ENCODE results near the gene LTBP3.
A peak's percentile ranks its signal among the peaks of the same experiment; 100 is the strongest.
"Not testable (repeated sequence)": the region's sequence is repeated elsewhere in the genome, so short reads cannot be mapped to it uniquely, and the experiment has no call there.

Gene LTBP3

DNA sequence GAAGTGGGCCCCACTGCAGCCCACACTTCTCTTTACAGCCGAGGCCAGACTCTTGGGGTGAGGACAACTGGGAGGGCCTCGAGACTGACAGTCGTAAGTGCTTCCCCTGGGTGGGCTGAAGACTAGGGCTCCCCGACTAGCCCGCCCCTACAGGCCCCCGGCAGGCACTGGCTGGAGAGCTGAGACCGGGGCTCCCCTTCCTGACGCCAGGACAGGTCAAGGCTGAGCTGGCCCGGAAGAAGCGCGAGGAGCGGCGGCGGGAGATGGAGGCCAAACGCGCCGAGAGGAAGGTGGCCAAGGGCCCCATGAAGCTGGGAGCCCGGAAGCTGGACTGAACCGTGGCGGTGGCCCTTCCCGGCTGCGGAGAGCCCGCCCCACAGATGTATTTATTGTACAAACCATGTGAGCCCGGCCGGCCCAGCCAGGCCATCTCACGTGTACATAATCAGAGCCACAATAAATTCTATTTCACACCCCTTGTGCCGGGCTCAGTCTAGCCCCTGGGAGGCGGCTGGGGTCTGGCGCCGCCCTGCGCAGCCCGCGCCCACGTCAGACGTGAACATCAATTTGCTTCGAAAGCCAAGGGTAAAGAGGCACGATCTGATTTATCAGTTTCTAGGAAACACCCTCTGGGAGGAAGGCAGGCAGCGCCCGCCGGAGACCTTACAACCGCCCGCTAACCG is 19.8 kb downstream of the LTBP3 start:
- DNase-seq (ENCODE audit: insufficient read length, low spot score) (no peak), FAIRE-seq (no peak)

DNA sequence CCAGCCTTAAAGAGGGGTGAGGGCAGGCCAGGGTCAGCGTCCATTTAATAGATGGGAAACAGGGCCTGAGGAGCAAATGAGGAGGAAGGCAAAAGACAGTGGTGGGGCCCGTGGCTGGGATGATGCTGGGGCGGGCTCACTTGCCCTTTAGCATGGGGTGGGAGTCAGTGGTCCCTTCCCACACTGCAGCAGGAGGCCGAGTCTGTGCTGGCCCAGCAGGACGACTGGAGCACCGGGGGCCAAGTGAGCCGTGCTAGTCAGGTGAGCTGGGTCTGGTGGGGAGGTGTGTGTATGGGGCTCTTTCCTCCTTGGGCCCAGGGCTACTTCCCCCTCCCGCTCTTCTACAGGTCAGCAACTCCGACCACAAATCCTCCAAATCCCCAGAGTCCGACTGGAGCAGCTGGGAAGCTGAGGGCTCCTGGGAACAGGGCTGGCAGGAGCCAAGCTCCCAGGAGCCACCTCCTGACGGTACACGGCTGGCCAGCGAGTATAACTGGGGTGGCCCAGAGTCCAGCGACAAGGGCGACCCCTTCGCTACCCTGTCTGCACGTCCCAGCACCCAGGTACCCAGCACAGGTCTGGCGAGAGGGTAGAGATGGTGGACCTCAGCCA is 20.4 kb downstream of the LTBP3 start:
- DNase-seq (ENCODE audit: insufficient read length, low spot score) = no peak
- FAIRE-seq = no peak

- FAIRE-seq (no peak), DNase-seq (ENCODE audit: insufficient read length, low spot score) (no peak)
Observed at GRCh38 chr11:65537296-65537597, 20.9 kb downstream of the LTBP3 start.

DNA sequence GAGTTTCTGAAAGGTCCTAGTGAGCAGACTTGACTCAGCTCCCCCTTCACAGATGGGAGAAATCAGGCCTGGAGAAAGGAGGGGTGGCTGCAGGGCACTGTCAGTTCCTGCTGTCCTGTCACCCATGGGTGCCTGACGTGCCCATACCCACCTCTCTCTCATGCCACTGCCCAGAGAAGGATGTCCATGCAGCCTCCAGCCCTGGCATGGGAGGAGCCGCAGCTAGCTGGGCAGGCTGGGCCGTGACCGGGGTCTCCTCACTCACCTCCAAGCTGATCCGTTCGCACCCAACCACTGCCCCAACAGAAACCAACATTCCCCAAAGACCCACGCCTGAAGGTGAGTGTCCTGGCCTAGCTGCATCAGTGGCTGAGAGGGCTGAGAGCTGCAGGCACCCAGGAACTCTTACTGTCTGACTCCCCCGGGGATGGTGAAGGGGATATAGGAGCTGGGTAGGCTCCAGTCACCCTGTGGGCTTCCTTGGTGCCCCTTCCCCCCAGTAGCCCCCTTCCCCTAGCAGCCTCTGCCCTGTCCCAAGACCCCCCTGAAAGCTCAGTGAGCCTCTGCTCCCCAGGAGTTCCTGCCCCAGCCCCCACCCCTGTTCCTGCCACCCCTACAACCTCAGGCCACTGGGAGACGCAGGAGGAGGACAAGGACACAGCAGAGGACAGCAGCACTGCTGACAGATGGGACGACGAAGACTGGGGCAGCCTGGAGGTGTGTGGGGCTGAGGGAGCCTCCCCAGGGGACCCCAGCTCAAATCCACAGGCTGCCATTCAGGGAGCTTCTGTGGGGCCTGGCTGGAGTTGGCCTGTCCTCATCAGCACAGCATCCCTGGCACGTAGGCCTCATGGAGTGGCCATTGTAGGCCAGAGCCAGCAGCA is 21.5 kb downstream of the LTBP3 start:
- DNase-seq (ENCODE audit: insufficient read length, low spot score) (no peak), FAIRE-seq (peak; percentile 83)

DNA sequence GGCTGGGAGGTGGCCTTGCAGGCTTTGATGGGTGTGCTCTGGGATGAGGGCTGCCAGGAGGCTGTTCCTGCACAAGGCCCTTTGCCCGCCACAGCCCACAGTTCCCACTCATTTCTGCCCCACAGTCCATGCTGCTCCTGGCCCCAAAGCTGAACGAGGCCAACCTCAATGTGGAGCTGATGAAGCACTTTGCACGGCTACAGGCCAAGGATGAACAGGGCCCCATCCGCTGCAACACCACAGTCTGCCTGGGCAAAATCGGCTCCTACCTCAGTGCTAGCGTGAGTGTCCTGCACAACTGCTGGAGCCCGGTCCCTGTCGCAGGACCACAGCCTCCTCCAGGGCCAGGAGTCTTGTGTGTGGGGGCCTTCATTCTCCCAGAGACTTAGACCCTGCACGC is 23.1 kb downstream of the LTBP3 start:
- no peak for FAIRE-seq
- no peak for DNase-seq (ENCODE audit: insufficient read length, low spot score)

DNA sequence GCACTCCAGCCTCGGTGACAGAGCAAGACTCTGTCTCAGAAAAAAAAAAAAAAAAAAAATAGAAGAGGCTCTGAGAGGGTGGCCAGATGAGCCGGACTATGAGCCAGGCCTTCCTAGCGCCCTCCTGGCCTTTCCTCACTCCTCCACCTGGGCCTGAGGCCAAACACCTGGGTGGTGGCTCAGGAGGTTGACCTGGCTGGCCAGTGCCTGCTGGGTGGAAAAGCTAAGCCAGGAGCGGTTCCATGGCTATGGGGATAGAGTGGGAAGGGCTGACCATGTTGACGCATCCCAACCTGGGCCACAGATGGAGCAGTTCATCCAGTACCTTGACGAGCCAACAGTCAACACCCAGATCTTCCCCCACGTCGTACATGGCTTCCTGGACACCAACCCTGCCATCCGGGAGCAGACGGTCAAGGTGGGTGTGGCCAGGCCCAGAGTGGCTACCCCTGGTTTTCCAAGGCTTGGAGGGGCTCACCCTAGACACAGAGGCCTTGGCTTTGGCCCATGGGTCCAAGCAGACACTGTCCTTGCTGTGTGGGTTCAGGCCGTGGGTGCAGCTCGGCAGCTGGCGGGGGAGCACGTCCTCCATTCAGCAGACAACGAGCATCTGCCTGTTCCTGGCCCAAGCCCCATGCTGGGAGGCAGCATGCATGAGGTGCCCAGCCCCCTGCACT is 25.6 kb downstream of the LTBP3 start:
- FAIRE-seq (peak; percentile 76), DNase-seq (ENCODE audit: insufficient read length, low spot score) (no peak)

DNA sequence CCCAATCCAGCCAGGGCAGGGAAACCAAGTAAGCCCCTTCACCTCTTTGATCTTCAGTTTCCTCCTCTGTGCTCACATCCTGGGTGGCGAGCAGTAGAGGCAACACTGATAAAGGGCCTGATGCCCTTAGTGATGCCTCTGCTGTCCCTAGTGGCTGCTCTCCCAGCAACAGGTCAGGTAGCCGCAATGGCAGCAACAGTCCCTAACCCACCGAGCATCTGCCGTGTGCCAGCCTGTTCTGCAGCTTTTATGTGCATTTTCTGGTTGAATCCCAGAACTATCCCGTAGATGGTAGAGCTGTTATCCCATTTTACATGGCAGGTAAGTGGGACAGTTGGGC is 28.0 kb downstream of the LTBP3 start:
- DNase-seq (ENCODE audit: insufficient read length, low spot score) (no peak), FAIRE-seq (peak; percentile 60)

- no peak for FAIRE-seq
- no peak for DNase-seq (ENCODE audit: insufficient read length, low spot score)
Observed at GRCh38 chr11:65529475-65530156, 28.5 kb downstream of the LTBP3 start.

DNA sequence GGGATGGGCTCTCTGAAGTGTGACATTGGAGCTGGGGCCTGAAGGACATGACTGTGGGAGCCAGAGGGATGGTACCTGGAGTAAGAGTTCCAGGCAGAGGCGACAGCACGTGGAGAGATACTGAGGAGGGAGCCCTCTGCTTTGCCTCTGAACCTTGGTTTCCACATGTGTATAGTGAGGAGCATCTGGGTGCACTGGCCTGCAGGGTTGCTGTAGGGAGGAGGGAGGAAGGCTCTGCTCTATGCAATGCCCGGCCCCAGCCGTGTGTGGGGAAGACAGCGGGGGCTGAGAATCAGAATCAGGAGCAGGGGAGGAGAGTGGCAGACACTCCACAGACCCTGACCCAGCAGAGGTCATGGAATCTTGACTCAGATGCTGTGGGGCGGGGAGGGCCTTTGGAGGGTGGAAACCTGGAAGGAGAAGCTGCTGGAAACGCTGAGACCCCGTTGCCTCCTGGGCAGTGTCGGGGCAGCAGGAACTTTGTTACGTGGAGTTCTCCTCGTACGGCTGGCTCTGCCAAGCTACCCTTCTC is 29.3 kb downstream of the LTBP3 start:
- FAIRE-seq = peak; percentile 54

DNA sequence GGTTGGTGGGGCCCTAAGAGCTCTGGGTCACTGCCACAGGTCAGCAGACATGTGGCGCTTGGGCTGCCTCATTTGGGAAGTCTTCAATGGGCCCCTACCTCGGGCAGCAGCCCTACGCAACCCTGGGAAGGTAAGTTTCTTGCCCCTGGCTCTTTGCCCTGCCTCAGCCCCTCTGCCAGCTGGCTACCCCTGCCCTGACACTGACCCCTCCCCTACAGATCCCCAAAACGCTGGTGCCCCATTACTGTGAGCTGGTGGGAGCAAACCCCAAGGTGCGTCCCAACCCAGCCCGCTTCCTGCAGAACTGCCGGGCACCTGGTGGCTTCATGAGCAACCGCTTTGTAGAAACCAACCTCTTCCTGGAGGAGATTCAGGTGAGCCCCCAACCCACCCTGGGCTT is 31.4 kb downstream of the LTBP3 start:
- DNase-seq (ENCODE audit: insufficient read length, low spot score) (no peak), FAIRE-seq (no peak)

More for the DNA sequence above, 29.3 kb downstream of the LTBP3 start:
- no peak for DNase-seq (ENCODE audit: insufficient read length, low spot score)

DNA sequence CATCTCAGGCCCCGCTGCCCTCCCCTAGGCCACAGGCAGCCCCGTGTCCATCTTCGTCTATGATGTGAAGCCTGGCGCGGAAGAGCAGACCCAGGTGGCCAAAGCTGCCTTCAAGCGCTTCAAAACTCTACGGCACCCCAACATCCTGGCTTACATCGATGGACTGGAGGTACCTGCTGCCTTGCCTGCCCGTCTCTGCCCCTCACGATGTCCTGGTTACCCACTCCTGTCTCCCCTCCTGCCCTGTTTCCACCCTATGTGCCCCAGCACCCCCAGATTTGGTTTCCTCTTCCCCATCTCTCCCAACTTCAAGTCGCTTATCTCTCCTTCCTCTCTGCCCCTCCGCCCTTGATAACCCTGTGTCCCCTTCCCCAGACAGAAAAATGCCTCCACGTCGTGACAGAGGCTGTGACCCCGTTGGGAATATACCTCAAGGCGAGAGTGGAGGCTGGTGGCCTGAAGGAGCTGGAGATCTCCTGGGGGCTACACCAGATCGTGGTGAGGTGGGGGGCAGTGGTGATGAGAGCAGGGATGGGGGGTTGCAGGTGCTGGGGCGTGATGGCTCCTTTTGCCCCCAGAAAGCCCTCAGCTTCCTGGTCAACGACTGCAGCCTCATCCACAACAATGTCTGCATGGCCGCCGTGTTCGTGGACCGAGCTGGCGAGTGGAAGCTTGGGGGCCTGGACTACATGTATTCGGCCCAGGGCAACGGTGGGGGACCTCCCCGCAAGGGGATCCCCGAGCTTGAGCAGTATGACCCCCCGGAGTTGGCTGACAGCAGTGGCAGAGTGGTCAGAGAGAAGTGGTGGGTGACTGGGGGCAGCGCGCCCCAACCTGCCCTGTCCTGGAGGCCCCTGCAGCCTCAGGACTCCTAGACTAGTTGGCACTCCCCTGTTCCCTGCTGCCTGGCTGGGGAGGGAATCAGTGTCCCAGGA is 32.3 kb downstream of the LTBP3 start:
- peak; percentile 30 for DNase-seq (ENCODE audit: insufficient read length, low spot score)
- FAIRE-seq = no peak

GRCh38 chr11:65524741-65525545 is 33.2 kb downstream of the LTBP3 start, which contains the start of gene SCYL1:
Gene SCYL1 (plus strand): TSS chr11:65525083. CDS start chr11:65525154, 71 bp downstream.
- peak; percentile 71 for DNase-seq (ENCODE audit: insufficient read length, low spot score)
- peak; percentile 57 for FAIRE-seq

GRCh38 chr11:65524014-65524740 is 34.0 kb downstream of the LTBP3 start:
- DNase-seq (ENCODE audit: insufficient read length, low spot score) (no peak), FAIRE-seq (no peak)

DNA sequence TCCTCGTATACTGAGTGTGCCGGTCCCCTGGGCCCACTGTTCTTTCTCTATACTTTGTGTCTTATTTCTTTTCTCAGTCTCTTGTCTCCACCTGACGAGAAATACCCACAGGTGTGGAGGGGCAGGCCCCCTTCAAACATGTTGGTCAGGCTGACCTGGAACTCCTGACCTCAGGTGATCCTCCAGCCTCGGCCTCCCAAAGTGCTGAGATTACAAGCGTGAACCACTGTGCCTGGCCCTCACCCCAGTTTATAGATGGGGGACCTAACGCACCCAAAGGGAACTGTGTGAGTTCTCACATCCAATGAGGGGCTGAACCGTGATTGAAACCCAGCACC is 34.6 kb downstream of the LTBP3 start:
- FAIRE-seq; DNase-seq (ENCODE audit: insufficient read length, low spot score): not testable (repeated sequence)

GRCh38 chr11:65522718-65523630 is 35.2 kb downstream of the LTBP3 start:
- not testable (repeated sequence) for DNase-seq (ENCODE audit: insufficient read length, low spot score); FAIRE-seq

- not testable (repeated sequence) for DNase-seq (ENCODE audit: insufficient read length, low spot score); FAIRE-seq
Observed at GRCh38 chr11:65521777-65522521, 36.2 kb downstream of the LTBP3 start.
